Right cardiac atrium (tissue), 5 donors: ENCODE measurements around the gene BCAT1. TPM values are rescaled to one million over a fixed set of nuclear protein-coding genes. Genes with fewer than 3 reads are reported as not detected.
A peak's percentile ranks its signal among the peaks of the same experiment; 100 is the strongest.
"Not testable (repeated sequence)": the region's sequence is repeated elsewhere in the genome, so short reads cannot be mapped to it uniquely, and the experiment has no call there.

Source experiments
- ATAC-seq, 2 donors: fragments of 200-7000 bp; cut with Tn5 transposase; one replicate each; pipeline versions ENCODE4 v1.8.0 to v1.9.1; 2020; ENCODE audit warnings: moderate library complexity in 2 of 2, mild to moderate bottlenecking in 1 of 2
- DNase-seq, 3 donors: peaks; one replicate each; pipeline ENCODE4 v3.0.0-alpha.2; 2020
- H3K27ac ChIP-seq: one replicate; pipeline ENCODE4 v1.5.1; 2013; ENCODE audit warnings: mild to moderate bottlenecking, low read length, control low read depth, moderate library complexity
- H3K27me3 ChIP-seq: one replicate; pipeline ENCODE4 v1.6.1; 2013; ENCODE audit not compliant: control insufficient read depth, insufficient read depth
- H3K4me1 ChIP-seq: one replicate; pipeline ENCODE4 v1.6.1; 2013; ENCODE audit warnings: low read length; ENCODE audit not compliant: control insufficient read depth, insufficient read depth
- H3K4me3 ChIP-seq: one replicate; pipeline ENCODE4 v1.5.1; 2013; ENCODE audit warnings: low read length, control low read depth
- H3K9me3 ChIP-seq: one replicate; pipeline ENCODE4 v1.6.1; 2013; ENCODE audit warnings: low read length; ENCODE audit not compliant: control insufficient read depth
- WGBS: extraction: QIAGEN DNeasy Blood & Tissue Kit; methylation state at CpG from one replicate; pipeline ENCODE4 v1.1.7; 2013; 5-methylcytosine and 5-hydroxymethylcytosine counted together
- intact Hi-C, 4 donors: fragments of 100-400 bp; cut with DNase I; formaldehyde crosslinking; loops; one replicate each; pipeline versions ENCODE4 v1.11.0 to v1.14.0; 2022 to 2023
- polyA plus RNA-seq: library from polyadenylated mRNA; stranded (reverse); fragments of 200-250 nt; gene quantifications from one replicate; pipeline ENCODE4 v1.2.3, GENCODE V29; 2013
- total RNA-seq, 4 donors: library from RNA; stranded (reverse); fragmentation: NEBNext Ultra II Directional; extraction: Animal tissue kit (Norgen Biotek cat#: 25700); gene quantifications; one replicate each; pipeline ENCODE4 v1.2.1, GENCODE V29; 2021
- donor health status: healthy with polysubstance abuse.
- donor health status: DM: no; HTN: yes; CAD: no.
- donor health status: DM: no; HTN: no; CAD: no.
- donor health status: DM: no; HTN: yes; CAD: no; lungs with severe emphysema.
- donor health status: DM: yes; HTN: yes; CAD: no.

The BCAT1 gene
- total and polyA plus RNA-seq, 5 donors: 0.86 to 9.0 (median 5.7) TPM

GRCh38 chr12:24835377-24835776 is 113.5 kb downstream of the BCAT1 start:
- no peaks in the 10 kb centered on the region for H3K9me3 ChIP-seq
- H3K4me3 ChIP-seq: no peak overlapping the region
- no peak for DNase-seq
- intact Hi-C loops: no loop called here
- H3K27ac ChIP-seq: no peak overlapping the region
- H3K4me1 ChIP-seq: peaks cover 2% of the 10 kb centered on the region
- no peak for ATAC-seq
- 98% methylated on average over 2 of the region's 2 CpGs for WGBS
- H3K27me3 ChIP-seq: no peaks in the 10 kb centered on the region

- DNase-seq (no peak), ATAC-seq (no peak)
- H3K27me3 ChIP-seq: no peaks in the 10 kb centered on the region
- WGBS: 91% methylated on average over 3 of the region's 3 CpGs
- no peak overlapping the region for H3K4me3 ChIP-seq
- no peaks in the 10 kb centered on the region for H3K9me3 ChIP-seq
- intact Hi-C loops: no loop called here
- no peak overlapping the region for H3K27ac ChIP-seq
- H3K4me1 ChIP-seq: no peaks in the 10 kb centered on the region
Measured at GRCh38 chr12:24833513-24833912, 115.4 kb downstream of the BCAT1 start.

- intact Hi-C loops: no loop called here
- ATAC-seq: no peak
Measured at GRCh38 chr12:24823808-24824515, 124.9 kb downstream of the BCAT1 start.

GRCh38 chr12:24822121-24822899 is 126.6 kb downstream of the BCAT1 start:
- Histone ChIP-seq H3K27me3 (no peaks in the 10 kb centered on the region), H3K27ac (no peak overlapping the region), H3K4me3 (no peak overlapping the region), H3K9me3 (no peaks in the 10 kb centered on the region), H3K4me1 (peaks cover 1% of the 10 kb centered on the region)
- DNase-seq: no peak
- WGBS: 64% methylated on average over 5 of the region's 5 CpGs
- intact Hi-C loops: no loop called here
- no peak for ATAC-seq

More at GRCh38 chr12:24823808-24824515, 124.9 kb downstream of the BCAT1 start:
- H3K4me1 ChIP-seq: peaks cover 1% of the 10 kb centered on the region
- no peak overlapping the region for H3K27ac ChIP-seq
- no peaks in the 10 kb centered on the region for H3K9me3 ChIP-seq
- H3K4me3 ChIP-seq: no peak overlapping the region
- 75% methylated on average over 5 of the region's 5 CpGs for WGBS
- H3K27me3 ChIP-seq: no peaks in the 10 kb centered on the region
- no peak for DNase-seq

- ATAC-seq (no peak), DNase-seq (no peak)
- H3K4me1 ChIP-seq: peaks cover 1% of the 10 kb centered on the region
- intact Hi-C loops: no loop called here
- H3K27ac ChIP-seq: no peak overlapping the region
- no peaks in the 10 kb centered on the region for H3K27me3 ChIP-seq
- H3K9me3 ChIP-seq: no peaks in the 10 kb centered on the region
- 81% methylated on average over 3 of the region's 3 CpGs for WGBS
- no peak overlapping the region for H3K4me3 ChIP-seq
Measured at GRCh38 chr12:24821691-24822090, 127.2 kb downstream of the BCAT1 start.

- 65% methylated on average over 5 of the region's 5 CpGs for WGBS
- Histone ChIP-seq H3K9me3 (no peaks in the 10 kb centered on the region), H3K27ac (no peak overlapping the region), H3K4me1 (peaks cover 1% of the 10 kb centered on the region), H3K27me3 (no peaks in the 10 kb centered on the region), H3K4me3 (no peak overlapping the region)
- ATAC-seq (peak in 1 of 2 donors; percentile 62), DNase-seq (no peak)
- intact Hi-C loops: no loop called here
Measured at GRCh38 chr12:24820872-24821271, 128.0 kb downstream of the BCAT1 start.

- Histone ChIP-seq H3K9me3 (no peaks in the 10 kb centered on the region), H3K4me3 (no peak overlapping the region), H3K27me3 (no peaks in the 10 kb centered on the region), H3K27ac (no peak overlapping the region), H3K4me1 (peaks cover 1% of the 10 kb centered on the region)
- ATAC-seq: no peak
- no peak for DNase-seq
- 91% methylated on average over 1 of the region's 1 CpG for WGBS
- intact Hi-C loops: no loop called here
Measured at GRCh38 chr12:24818351-24818750, 130.6 kb downstream of the BCAT1 start.

- DNase-seq: no peak
Measured at GRCh38 chr12:24815114-24815423, 133.8 kb downstream of the BCAT1 start.

GRCh38 chr12:24814379-24815113 is 134.4 kb downstream of the BCAT1 start:
- ATAC-seq: no peak
- DNase-seq: no peak
- Histone ChIP-seq H3K4me1 (no peaks in the 10 kb centered on the region), H3K27me3 (no peaks in the 10 kb centered on the region), H3K27ac (no peak overlapping the region), H3K9me3 (no peaks in the 10 kb centered on the region), H3K4me3 (no peak overlapping the region)
- 68% methylated on average over 2 of the region's 2 CpGs for WGBS
- intact Hi-C loops: no loop called here

More at GRCh38 chr12:24815114-24815423, 133.8 kb downstream of the BCAT1 start:
- intact Hi-C loops: no loop called here
- Histone ChIP-seq H3K27me3 (no peaks in the 10 kb centered on the region), H3K4me3 (no peak overlapping the region), H3K4me1 (no peaks in the 10 kb centered on the region), H3K9me3 (no peaks in the 10 kb centered on the region), H3K27ac (no peak overlapping the region)
- WGBS: 60% methylated on average over 1 of the region's 1 CpG
- ATAC-seq: no peak

- Histone ChIP-seq H3K27me3 (no peaks in the 10 kb centered on the region), H3K4me1 (no peaks in the 10 kb centered on the region), H3K4me3 (no peak overlapping the region), H3K9me3 (no peaks in the 10 kb centered on the region), H3K27ac (no peak overlapping the region)
- intact Hi-C loops: no loop called here
- 63% methylated on average over 5 of the region's 5 CpGs for WGBS
- no peak for ATAC-seq
- no peak for DNase-seq
Measured at GRCh38 chr12:24810378-24810777, 138.5 kb downstream of the BCAT1 start.

- not testable (repeated sequence) for H3K4me1 ChIP-seq, DNase-seq, ATAC-seq
Measured at GRCh38 chr12:24809306-24809705, 139.6 kb downstream of the BCAT1 start.

More at GRCh38 chr12:24809306-24809705, 139.6 kb downstream of the BCAT1 start:
- WGBS: 97% methylated on average over 1 of the region's 1 CpG
- intact Hi-C loops, H3K4me3 ChIP-seq, H3K27me3 ChIP-seq, H3K27ac ChIP-seq, H3K9me3 ChIP-seq: not testable (repeated sequence)
